GM12864 (cell line): ENCODE results near the gene SHISA9.

Source experiments
- DNase-seq: peaks from one replicate; pipeline ENCODE4 v3.0.0-alpha.2; 2011; ENCODE audit warnings: low read depth
- H3K4me3 ChIP-seq: 2 replicates; pipeline ENCODE4 v1.5.1; 2011; ENCODE audit warnings: mild to moderate bottlenecking, low read depth, low read length, control low read depth
- TF ChIP-seq, protein P1 (sequence below): IDR thresholded peaks from 2 replicates; pipeline ENCODE4 v1.5.1; 2011; ENCODE audit warnings: low read depth, mild to moderate bottlenecking, moderate library complexity, low read length, control low read depth, inconsistent platforms; ENCODE audit errors: missing control alignments

SHISA9 gene

DNA sequence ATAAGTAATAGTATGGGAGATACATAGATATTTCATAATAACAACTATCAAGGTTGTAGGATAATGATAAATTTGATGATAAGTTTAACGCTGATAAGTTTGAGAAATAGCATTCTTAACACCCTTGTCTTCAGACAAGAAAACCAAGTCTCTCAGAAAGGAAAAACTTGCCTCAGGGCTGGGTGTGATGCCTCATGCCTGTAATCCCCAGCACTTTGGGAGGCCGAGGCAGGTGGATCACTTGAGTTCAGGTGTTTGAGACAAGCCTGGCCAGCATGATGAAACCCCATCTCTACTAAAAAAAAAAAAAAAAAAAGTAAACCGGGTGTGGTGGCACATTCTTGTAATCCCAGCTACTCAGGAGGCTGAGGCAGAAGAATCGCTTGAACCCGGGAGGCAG is 90.7 kb downstream of the SHISA9 start:
- no peak overlapping the region for H3K4me3 ChIP-seq
- TF ChIP-seq, protein P1, sequence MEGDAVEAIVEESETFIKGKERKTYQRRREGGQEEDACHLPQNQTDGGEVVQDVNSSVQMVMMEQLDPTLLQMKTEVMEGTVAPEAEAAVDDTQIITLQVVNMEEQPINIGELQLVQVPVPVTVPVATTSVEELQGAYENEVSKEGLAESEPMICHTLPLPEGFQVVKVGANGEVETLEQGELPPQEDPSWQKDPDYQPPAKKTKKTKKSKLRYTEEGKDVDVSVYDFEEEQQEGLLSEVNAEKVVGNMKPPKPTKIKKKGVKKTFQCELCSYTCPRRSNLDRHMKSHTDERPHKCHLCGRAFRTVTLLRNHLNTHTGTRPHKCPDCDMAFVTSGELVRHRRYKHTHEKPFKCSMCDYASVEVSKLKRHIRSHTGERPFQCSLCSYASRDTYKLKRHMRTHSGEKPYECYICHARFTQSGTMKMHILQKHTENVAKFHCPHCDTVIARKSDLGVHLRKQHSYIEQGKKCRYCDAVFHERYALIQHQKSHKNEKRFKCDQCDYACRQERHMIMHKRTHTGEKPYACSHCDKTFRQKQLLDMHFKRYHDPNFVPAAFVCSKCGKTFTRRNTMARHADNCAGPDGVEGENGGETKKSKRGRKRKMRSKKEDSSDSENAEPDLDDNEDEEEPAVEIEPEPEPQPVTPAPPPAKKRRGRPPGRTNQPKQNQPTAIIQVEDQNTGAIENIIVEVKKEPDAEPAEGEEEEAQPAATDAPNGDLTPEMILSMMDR = no peak
- no peak for DNase-seq

DNA sequence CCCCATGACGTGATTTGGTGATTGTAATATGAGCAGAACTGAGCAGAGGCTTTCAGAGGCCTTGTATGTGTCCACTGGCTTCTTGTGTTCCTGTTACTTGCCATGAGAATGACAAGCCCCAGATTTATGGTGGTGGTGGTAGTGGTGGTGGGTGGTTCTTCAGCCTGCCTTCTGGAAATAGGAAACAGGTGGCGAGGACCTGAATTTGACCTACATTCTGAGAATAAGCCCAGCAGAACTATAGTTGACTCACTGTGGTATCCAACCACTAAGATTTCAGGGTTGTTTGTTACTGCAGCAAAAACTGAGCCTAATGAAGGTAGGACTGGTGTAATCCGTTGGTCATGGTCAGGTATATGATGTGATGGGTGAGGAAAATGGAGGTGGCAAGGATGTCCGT is 93.0 kb downstream of the SHISA9 start:
- no peak for DNase-seq
- TF ChIP-seq, protein P1 = no peak
- H3K4me3 ChIP-seq = no peak overlapping the region

DNA sequence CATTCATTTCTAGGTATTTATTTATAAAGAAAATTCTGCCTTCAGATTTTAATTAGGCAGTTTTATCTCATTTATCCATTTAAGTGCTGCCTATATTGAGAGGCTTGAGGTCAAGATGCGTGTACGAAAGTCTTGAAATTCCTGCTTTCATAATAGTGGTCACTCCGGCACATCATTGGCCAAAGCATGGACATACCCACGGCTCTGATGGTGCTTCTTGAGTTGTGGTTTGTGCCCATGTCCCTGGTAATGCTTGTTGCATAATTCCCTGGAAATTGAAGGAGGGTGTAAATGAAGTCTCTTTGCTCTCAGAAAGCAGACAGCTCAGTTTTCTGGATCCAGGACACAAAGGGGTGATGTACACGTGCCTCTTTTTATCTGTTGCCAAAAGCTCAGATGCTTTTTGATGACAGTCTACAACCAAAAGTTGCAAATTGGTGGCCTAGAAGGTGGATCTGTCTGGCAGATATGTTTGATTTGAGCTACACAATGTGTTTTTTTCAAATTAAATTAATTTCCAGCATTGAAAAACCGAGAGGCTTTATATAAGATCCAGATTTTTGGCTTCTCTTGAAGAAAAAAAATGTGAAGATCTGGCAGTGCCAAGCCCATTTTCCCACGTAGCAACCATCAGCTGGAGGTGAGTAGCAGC is 94.4 kb downstream of the SHISA9 start:
- no peak for DNase-seq
- no peak overlapping the region for H3K4me3 ChIP-seq
- TF ChIP-seq, protein P1 = no peak

DNA sequence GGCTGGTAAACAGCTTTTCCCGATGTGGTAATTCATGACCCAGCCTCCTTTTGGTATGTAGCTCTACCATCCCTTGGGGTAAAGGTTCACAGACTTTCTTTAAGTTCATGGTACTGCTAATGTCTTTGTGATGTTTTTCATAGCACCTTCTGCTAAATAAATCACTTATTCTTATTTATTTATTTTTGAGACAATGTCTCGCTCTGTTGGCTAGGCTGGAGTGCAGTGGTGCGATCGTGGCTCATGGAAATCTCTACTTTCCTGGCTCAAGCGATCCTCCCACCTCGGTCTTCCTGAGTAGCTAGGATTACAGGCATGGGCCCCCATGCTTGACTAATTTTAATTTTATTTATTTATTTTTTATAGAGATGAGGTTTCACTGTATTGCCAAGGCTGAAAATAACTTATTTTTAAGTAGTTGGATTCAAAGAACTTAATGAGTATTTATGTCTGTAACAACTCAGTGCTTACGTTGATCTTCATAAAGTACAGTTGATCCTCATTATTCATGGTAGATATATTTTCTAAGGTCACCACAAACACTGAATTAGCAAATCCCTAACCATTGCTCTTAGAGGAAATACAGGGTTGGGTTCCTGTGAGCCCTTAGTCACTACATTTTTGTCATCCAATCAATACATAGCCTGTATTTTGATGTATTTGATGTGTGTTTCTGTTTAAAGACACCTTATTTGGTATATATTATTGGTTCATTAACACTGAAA is 97.1 kb downstream of the SHISA9 start:
- no peak for DNase-seq
- no peak overlapping the region for H3K4me3 ChIP-seq
- TF ChIP-seq, protein P1 = no peak

DNA sequence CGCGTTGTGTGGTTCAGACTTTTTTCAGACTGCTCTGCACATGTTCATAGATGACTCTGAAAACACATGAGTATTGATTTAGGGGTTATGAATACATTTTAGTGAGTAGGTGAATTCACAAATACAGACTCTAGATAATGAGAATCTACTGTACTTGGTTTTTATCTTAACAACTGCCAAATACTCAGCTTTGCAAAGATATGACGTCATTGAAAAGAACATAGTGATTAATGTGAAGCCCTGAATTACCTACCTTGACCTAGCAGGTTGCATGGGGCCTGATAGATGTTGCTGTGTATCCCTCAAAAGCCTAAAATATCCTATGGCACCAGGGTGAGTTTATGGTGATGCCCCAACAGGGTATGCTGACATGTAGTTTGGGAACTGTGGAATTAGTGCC is 98.0 kb downstream of the SHISA9 start:
- TF ChIP-seq, protein P1 = no peak
- H3K4me3 ChIP-seq = no peak overlapping the region
- no peak for DNase-seq

DNA sequence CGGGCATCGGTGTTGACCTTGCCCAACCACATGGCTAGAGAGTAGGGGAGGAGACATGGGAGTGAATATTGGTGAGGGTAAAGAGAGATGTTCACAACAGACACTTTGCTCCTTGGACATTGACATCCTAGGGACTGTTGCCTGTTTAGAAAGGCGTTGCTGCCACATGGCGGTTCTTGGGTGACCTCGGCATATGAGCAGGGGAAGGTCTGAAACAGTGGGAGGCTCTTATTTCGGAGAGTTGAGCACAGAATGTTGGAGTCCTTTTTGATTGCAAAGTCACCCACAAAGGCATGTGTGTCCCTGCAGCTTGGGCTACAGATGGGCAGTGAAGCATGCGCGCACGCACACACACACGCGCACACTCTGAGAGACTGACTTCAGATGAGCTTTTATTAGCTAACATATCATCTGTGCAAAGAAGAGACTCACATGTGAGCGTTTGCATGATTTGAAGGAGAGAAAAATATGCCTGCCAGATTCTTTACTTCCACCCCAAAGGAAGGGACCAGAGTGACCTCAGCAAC is 104.4 kb downstream of the SHISA9 start:
- no peak for DNase-seq
- TF ChIP-seq, protein P1 = no peak
- no peak overlapping the region for H3K4me3 ChIP-seq
